LNCAP (cell line): ENCODE measurements around the gene INKA2.

Experiments used
- CTCF ChIP-seq: fragments of 450-650 bp; IDR thresholded peaks from 2 replicates; pipeline ENCODE4 v1.5.1; 2017; ENCODE audit warnings: mild to moderate bottlenecking

The INKA2 gene

GRCh38 chr1:111705841-111706240 lies 33.4 kb downstream of the INKA2 start:
- no peak for TF ChIP-seq CTCF

GRCh38 chr1:111704776-111705175 lies 34.4 kb downstream of the INKA2 start:
- no peak for TF ChIP-seq CTCF

DNA sequence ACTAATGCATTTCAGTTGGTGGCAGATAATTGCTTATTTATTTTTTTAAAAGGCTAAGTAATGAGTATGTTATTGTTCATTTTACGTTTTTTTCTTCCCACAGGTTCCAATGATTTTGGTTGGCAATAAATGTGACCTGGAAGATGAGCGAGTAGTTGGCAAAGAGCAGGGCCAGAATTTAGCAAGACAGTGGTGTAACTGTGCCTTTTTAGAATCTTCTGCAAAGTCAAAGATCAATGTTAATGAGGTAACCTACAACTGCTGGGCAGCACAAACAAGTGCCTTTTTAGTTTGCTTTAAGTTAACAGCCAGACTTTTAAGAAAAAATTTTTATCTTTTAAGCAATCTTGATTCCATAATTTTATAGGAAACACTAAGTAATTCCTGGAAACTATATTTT lies 35.0 kb downstream of the INKA2 start:
- no peak for TF ChIP-seq CTCF

DNA sequence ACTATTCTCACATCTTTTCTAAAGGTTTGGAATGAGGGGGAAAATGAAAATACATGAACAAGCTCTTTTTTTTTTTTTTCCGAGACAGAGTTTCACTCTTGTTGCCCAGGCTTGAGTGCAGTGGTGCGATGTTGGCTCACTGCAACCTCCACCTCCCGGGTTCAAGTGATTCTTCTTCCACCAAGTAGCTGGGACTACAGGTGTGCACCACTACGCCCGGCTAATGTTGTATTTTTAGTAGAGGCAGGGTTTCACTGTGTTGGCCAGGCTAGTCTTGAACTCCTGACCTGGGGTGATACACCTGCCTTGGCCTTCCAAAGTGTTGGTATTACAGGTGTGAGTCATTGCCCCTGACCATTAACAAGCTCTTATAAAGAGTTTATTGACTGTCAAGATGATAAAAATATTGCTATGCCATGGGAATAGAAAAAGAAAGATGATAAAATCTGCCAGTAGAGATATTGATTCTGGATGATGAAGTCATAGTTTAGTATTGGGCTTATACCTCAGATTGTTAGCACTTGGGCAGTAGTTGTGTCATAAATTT lies 36.6 kb downstream of the INKA2 start:
- no peak for TF ChIP-seq CTCF

DNA sequence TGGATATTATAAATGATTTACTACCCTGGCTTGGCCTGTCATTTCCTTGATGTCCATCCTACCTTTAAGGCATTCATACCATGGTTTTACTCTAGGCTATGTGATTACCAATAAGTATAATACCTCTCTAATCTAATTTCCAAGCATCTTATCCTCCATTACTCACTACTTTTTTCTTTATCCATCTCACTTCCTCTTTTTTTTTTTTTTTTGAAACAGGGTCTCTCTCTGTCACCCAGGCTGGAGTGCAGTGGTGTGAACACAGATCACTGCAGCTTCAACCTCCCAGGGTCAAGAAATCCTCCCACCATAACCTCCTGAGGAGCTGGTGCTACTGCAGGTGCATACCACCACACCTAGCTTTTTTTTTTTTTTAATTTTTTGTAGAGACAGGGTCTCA lies 39.9 kb downstream of the INKA2 start:
- TF ChIP-seq CTCF, result no peak

DNA sequence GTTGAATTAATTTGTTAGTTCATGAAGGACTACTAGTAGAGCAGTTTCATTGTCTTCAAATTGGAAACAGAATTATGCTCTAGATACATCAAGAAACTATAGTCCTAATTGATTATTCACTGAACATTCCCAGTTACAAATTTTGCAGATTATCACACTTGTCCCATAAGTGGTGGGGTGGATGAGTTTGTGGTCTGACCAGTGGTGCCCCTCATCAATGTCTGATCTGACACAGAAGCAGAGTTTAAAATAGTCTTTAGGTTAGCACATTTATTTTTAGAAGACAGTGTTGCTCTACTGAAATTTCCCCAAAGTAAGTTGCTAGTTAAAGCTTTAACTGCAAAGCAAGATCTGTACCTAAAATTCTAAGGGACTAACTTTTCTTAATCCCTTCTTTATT lies 42.9 kb downstream of the INKA2 start:
- TF ChIP-seq CTCF, result no peak

GRCh38 chr1:111695801-111696200 lies 43.4 kb downstream of the INKA2 start:
- TF ChIP-seq CTCF, result no peak

DNA sequence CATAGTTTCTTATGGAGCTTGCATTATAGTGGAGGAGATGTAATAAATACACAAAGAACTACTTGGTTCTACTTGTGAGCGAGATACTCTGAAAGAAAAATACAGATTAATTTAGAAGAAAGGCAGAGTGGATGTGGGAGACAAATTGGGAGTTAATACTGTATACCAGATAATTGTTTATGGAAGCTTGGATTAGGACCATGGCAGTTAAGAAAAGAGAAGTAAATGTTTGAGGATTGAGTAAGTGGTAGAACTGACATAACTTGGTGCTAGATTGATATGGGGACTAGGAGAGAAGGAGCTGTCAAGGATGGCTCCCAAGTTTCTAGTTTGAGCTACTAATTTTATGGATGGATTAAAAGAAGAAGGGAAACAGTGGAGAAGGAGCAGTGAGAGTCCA lies 47.3 kb downstream of the INKA2 start:
- TF ChIP-seq CTCF, result no peak
